GM20000 (cell line): Measurements from ENCODE around the gene METTL21C.

ENCODE experiments used
- DNase-seq: peaks from one replicate; pipeline ENCODE4 v3.0.0; 2012; ENCODE audit warnings: low spot score
- TF ChIP-seq, protein P1 (sequence below): IDR thresholded peaks from 2 replicates; pipeline ENCODE4 v1.5.1; 2012; ENCODE audit warnings: mild to moderate bottlenecking, control low read depth; ENCODE audit errors: extremely low read depth, missing control alignments

Gene METTL21C

DNA sequence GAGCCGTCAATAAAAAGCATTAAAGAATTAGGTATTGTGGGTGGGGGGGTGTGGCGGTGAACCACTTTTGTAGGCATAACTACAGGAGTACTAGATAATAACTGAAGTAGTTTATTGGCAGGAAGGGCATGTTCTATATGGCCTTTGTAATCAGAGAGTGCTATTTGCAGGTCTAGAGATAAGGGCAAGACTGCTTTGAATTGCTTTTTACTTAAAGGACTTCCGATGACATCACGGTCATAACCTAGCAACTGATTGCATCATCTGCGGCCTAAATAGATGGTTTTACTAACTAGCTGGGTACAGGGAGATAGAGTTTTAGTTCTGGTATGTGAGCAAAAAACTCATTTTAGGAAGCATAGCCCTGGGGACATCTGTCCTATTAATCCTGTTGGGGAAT lies 24.7 kb downstream of the METTL21C start:
- DNase-seq = no peak
- TF ChIP-seq, protein P1, sequence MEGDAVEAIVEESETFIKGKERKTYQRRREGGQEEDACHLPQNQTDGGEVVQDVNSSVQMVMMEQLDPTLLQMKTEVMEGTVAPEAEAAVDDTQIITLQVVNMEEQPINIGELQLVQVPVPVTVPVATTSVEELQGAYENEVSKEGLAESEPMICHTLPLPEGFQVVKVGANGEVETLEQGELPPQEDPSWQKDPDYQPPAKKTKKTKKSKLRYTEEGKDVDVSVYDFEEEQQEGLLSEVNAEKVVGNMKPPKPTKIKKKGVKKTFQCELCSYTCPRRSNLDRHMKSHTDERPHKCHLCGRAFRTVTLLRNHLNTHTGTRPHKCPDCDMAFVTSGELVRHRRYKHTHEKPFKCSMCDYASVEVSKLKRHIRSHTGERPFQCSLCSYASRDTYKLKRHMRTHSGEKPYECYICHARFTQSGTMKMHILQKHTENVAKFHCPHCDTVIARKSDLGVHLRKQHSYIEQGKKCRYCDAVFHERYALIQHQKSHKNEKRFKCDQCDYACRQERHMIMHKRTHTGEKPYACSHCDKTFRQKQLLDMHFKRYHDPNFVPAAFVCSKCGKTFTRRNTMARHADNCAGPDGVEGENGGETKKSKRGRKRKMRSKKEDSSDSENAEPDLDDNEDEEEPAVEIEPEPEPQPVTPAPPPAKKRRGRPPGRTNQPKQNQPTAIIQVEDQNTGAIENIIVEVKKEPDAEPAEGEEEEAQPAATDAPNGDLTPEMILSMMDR = no peak

DNA sequence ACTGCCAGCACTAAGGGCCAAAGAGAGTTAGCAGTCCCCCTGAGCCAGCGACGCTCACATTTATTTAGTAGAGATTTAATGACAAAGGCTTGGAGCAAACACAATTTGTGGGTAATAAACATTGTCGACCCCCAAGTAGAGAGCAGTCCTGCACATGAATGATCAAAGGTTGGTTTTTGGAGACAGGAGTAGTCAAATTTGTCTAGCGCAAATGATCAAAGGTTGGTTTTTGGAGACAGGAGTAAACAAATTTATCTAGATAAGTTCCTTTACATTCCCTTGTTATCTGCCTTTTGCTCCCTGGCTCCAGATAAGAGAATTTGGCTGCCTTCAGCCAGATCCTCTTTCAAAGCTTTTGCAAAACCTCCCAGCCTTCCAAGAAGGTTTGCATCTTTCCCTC lies 26.9 kb downstream of the METTL21C start:
- TF ChIP-seq, protein P1 = no peak
- DNase-seq = no peak

DNA sequence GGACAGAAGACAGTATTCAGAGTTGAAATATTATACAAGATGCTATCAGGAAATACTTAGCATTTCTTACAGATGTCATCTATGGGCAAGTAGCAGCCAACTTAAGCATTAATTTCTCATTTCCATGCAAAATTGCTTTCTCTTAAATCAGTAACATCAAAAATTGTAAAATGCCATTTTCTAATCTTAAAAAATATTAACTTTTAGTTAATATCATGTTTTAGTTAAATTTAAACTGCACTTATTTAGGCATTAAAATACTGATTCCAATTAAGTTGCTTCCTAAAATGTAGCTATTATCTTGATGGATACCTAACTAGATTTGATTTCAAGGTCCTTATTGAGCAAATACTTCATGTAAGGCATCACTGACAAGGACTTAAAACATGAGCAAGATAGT lies 27.8 kb downstream of the METTL21C start:
- no peak for DNase-seq
- TF ChIP-seq, protein P1 = no peak

DNA sequence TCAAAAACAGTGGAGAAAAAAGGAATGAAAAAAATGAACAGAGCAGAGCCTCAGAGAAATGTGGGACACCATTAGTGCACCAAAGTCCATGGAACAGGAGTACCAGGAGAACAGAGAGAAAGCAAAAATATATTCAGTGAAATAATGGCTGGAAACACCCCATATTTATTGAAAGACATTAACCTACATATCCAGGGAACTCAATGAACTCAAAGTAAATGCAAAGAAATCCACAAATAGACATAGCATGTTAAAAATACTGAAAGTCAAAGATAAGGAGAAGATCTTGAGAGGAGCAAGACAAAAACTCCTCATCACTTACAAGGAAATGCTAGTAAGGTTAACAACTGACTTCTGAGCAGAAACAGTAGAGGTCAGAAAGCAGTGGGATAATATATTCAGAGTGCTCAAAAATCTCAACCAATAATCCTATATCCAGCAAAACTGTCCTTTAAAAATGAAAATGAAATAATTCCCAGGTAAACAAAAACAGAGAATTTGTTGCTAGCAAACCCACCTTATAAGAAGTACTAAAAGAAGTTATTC lies 35.6 kb downstream of the METTL21C start:
- no peak for DNase-seq
- TF ChIP-seq, protein P1 = no peak

DNA sequence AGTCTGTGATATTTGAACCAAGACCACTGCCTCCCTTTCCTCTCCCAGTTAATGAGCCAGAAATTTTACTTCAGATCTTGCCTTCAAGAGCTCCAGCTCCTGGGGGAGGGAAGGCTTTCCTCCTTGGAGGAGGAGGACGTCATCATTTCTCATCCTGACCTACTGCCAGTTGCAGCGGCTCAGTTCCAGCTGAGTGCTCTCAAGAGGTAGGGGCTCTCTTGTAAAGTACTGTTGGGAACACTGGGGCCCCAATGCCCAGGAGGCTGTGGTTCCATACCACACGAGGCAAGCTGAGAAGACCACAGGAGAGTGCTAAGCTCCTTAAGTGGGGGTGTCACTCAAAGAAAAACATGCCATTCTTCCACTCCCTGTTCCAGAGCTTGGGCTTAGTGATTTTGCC lies 36.2 kb downstream of the METTL21C start:
- TF ChIP-seq, protein P1 = no peak

DNA sequence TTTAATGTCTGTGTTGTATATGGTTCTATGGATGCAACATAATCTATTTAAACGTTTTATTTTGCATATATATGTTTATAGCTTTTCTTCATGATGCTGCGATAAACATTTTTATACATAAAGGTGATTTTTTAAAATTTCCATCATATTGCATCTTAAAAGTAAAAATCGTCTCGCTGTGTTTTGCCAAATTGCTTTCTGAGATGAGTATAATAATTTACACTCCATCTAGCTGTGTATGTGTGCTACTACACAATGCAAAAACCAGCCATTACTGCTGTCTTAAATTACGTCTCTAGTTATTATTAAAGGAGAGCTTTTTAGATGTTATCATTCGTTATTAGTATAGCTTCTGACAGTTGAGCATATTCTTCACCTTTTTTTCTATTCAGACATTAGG lies 37.2 kb downstream of the METTL21C start:
- DNase-seq = no peak
- TF ChIP-seq, protein P1 = no peak

More for the DNA sequence above, 36.2 kb downstream of the METTL21C start:
- DNase-seq = no peak

DNA sequence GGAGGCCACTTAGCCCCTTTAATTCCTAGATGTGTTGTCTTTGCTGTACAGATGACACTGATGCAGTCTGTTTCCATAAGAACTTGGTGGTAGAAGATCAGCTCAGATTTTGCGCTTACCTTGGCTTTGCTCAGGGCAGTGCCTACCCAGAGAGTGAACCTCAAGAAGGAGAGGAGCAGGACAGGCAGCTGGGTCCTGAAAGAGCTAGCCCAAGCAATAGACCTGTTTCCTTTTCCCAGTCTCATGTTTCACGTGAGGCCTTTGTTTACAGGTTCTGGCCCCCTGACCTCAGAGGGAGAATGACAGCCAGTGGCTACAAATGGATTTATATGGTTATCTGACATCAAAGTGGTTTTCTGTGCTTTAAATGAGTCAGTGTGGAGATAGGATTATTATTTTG lies 40.1 kb downstream of the METTL21C start:
- no peak for DNase-seq
- TF ChIP-seq, protein P1 = no peak
